Measurements from ENCODE around the gene ABCA1. TPM values are rescaled to one million over a fixed set of nuclear protein-coding genes. Genes with fewer than 3 reads are reported as not detected.
A peak's percentile ranks its signal among the peaks of the same experiment; 100 is the strongest.

Gene ABCA1
- total and polyA plus RNA-seq, 2 of the 13 experiments (the other 11 are each of a cell fraction or from before 2014, with no cell fraction given), result 26.8 to 63.8 TPM

- BruUV-seq (replicated peaks), result no TSS peak
- H3K4me2 ChIP-seq (ENCODE audit: low read depth, low read length), result no peak overlapping the region
- H3K4me1 ChIP-seq (ENCODE audit: insufficient read depth, low read length), result peaks cover 100% of the 10 kb centered on the region
- FAIRE-seq, result no peak
- H3K27ac ChIP-seq (ENCODE audit: extremely low read length, insufficient read depth, low read length), result peak overlapping the region; percentile 14
- intact Hi-C loops (cut with micrococcal nuclease; ENCODE audit: unreplicated experiment), result no loop called here
- ChIA-PET POLR2A (no interaction called here), CTCF (ENCODE audit: low intra/inter-chr PET ratio, low total read pairs) (no interaction called here)
- 90% methylated on average over 10 of the region's 11 CpGs for WGBS (ENCODE audit: low lambda C conversion rate)
- H2AFZ ChIP-seq (ENCODE audit: low read length), result no peak overlapping the region
- no peak overlapping the region for H3K4me3 ChIP-seq (replicated peaks in 1 of 3; ENCODE audit: insufficient read depth in 1 of 3, low read depth in 2 of 3, low read length in 3 of 3)
- no peak for ATAC-seq
- no peaks in the 10 kb centered on the region for H3K27me3 ChIP-seq (ENCODE audit: control insufficient read depth in 1 of 2, insufficient read depth in 2 of 2, low read length in 2 of 2)
- no peak for DNase-seq (ENCODE audit: low spot score)
- peaks cover 99% of the 10 kb centered on the region for H3K79me2 ChIP-seq (ENCODE audit: insufficient read depth, low read length)
- in situ Hi-C loops (cut with HindIII; ENCODE audit: extremely low pct_ligation_motif_present, low pct_unique_long_range_greater_than_20kb), result no loop called here
- H3K9ac ChIP-seq (ENCODE audit: insufficient read depth, low read depth, low read length), result no peak overlapping the region
- H3K9me3 ChIP-seq (ENCODE audit: low read length), result no peaks in the 10 kb centered on the region
- H4K20me1 ChIP-seq (ENCODE audit: insufficient read depth, low read length), result no peaks in the 10 kb centered on the region
- no peaks in the 10 kb centered on the region; a peak in 1 of 5 replicates for H3K36me3 ChIP-seq (replicated peaks in 1 of 2; ENCODE audit: control insufficient read depth in 1 of 2, insufficient read depth in 2 of 2, low read length in 2 of 2)
- TF ChIP-seq SIN3B (IDR thresholded peaks at IDR 0.05; ENCODE audit: low read length), result no peak
- TF ChIP-seq ZHX2 (IDR thresholded peaks at IDR 0.05; ENCODE audit: low read depth), result no peak
- no peak for TF ChIP-seq ZHX2 (CRISPR knock-in tag; IDR thresholded peaks at IDR 0.05; ENCODE audit: borderline replicate concordance)
- TF ChIP-seq PPARG (CRISPR knock-in tag; conservative IDR thresholded peaks at IDR 0.05), result no peak
- no peak for TF ChIP-seq ZNF331 (CRISPR knock-in tag; IDR thresholded peaks at IDR 0.05)
- TF ChIP-seq MAFG (CRISPR knock-in tag; IDR thresholded peaks at IDR 0.05), result no peak
- no peak for TF ChIP-seq ZFP37 (CRISPR knock-in tag; IDR thresholded peaks at IDR 0.05; ENCODE audit: borderline replicate concordance)
- TF ChIP-seq ZNF264 (CRISPR knock-in tag; IDR thresholded peaks at IDR 0.05), result no peak
- TF ChIP-seq ZBTB38 (CRISPR knock-in tag; IDR thresholded peaks at IDR 0.05), result no peak
- TF ChIP-seq FOXC1 (CRISPR knock-in tag; IDR thresholded peaks at IDR 0.05; ENCODE audit: borderline replicate concordance), result no peak
- TF ChIP-seq ZNF501 (CRISPR knock-in tag; IDR thresholded peaks at IDR 0.05), result peak; percentile 34; the same call in 1 of the 2 replicates
- TF ChIP-seq ZNF33B (CRISPR knock-in tag; IDR thresholded peaks at IDR 0.05), result no peak
- no peak for TF ChIP-seq ZMYM3 (CRISPR knock-in tag; IDR thresholded peaks at IDR 0.05)
- TF ChIP-seq CENPT (CRISPR knock-in tag; IDR thresholded peaks at IDR 0.05; ENCODE audit: low read depth), result no peak
- no peak for TF ChIP-seq CCAR2 (optimal IDR thresholded peaks at IDR 0.05; ENCODE audit: low read depth, low read length)
- no peak for TF ChIP-seq ZSCAN12 (CRISPR knock-in tag; IDR thresholded peaks at IDR 0.05)
- no peak for TF ChIP-seq MYPOP (CRISPR knock-in tag; IDR thresholded peaks at IDR 0.05)
- no peak for TF ChIP-seq ZNF883 (CRISPR knock-in tag; IDR thresholded peaks at IDR 0.05; ENCODE audit: not compliant biosample characterization)
- peak; percentile 39 for TF ChIP-seq RBM22 (optimal IDR thresholded peaks at IDR 0.05; ENCODE audit: low read length)
- TF ChIP-seq REL (CRISPR knock-in tag; conservative IDR thresholded peaks at IDR 0.05), result no peak
Measured at GRCh38 chr9:104907278-104907951, 20.5 kb downstream of the ABCA1 start.
